HG02623 (cell line): ENCODE data around the gene SPTB.

ENCODE experiments used
- ATAC-seq: cut with Tn5 transposase; IDR thresholded peaks from one replicate; pipeline ENCODE4 v1.9.1; 2021; ENCODE audit warnings: moderate library complexity; ENCODE audit not compliant: unreplicated experiment

SPTB gene

GRCh38 chr14:64769096-64770020 lies 110.3 kb downstream of the SPTB start:
- no peak for ATAC-seq

DNA sequence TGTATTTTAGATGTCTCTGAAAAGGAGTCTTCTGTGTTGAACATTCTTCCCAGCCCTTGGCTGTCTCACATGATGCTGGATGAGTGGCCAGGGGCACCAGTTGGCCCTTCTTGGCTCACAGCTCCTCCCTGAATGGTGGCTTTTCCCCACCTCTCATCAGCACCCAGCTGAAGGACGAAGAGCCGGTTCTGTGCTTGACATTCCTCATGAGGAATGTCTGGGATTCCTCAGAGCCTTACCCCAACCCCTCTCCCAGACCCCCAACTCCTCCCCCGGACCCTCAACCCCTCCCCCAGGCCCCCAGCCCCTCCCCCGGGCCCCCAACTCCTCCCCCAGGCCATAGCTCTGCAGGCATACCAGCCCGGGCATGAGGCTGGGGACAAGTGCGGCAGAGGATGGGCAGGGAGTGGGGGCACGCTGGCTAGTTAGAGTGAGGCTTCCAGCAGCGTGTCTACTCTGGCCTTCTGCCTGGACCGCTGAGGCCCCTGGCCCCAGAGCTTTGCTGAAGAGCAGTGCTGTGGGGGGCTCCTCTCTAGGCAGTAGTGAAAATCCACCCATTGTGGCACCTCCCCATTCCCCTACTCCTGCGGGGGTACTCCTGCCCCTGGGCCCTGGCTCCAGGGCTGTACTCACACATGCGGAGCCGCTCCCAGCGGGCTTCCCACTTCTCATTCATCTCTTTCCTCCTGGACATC lies 111.2 kb downstream of the SPTB start:
- no peak for ATAC-seq

- no peak for ATAC-seq
Observed at GRCh38 chr14:64767215-64767964, 112.3 kb downstream of the SPTB start.

DNA sequence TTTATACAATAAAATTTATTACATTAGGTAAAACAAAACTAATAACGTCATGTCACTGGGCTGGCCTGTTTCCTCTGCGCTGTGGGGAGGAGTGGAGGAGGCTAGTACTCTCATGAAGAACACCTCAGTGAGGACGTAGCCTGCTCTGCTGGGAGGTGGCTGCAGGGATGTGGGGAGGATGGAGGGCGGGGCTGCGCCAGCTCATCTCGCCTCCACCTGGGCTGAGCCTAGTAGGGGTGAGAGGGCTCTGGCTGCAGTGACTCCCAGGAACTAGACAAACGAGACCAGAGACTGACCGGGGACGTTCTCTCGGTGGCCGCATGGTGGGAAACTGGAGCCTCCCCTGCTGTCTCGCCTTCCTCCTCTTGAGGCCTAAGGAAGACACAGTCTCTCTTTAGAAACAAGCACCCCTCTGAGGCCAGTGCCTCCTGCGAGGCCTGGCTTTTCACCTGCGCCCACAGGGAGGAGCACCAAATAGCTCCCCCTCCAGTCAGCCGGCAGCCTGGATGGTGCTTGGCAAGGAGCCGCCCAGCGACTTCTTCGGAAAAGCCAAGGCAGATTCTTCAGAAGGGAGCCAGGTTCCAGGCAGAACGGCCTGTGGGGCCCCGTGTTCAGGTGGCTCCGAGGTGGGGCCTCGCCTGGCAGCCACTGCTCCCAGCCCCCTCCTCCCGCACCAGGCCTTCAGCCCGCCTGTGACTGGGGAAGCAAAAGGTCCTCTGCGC lies 113.1 kb downstream of the SPTB start:
- ATAC-seq, result no peak

DNA sequence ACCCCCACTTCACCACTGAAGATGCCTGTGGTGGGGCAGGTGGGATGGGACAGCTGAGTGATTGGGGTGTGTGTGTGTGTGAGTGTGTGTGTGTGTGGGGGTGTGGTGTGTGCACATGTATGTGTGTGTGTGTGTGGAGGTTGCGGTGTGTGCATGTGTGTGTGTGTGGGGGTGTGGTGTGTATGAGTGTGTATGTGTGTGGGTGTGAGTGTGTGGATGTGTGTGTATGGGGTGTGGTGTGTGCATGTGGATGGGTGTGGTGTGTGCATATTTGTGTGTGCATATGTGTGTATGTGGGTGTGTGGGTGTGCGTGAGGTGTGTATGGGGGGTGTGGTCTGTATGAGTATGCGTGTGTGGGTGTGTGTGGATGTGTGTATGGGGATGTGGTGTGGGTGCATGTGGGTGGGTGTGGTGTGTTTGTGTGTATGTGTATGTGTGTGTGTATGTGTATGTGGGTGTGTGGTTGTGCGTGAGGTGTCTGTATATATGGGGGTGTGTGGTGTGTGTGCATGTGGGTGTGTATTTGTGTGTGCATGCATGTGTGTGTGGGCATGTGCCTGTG lies 113.9 kb downstream of the SPTB start:
- no peak for ATAC-seq

DNA sequence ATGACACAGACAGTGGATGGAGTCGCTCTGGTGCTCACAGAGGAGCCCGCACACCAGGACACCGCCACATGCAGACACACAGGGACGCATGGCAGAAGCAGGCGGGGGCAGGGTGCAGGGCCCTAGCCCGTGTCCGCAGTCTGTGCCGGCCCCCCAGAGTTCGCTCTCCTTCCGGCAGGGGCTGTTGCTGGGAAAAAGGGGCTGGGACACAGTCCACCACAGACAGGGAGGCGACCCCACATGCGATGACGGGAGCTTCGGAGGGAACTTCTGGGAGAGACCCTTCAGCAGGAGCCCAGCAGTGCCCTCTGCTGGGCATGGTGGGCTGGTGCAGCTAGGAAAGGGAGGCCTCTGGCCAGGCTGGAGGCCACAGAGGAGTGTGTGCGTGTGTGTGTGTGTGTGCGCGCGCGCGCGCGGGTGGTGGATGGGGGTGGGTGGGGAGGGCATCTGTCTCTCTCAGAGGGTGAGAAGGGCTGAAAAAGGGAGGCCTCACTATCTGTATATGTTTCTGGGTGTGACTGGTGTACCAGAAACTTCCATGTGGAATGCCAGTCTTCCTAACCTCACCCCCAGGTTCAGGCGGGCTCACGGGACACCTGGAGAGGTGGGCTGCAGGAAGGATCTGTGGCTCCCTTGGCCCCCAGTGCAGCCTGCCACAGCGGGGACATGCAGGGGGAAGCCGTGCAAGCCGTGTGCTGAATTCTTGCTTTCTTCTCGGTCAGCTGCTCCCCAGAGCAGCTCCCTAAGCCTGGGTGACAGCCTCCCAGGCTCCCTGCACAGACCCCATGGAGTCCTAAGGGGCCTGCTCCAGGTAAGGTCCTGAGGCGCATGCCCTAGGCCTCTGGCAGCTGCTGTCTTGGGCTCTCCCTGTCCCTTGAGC lies 114.8 kb downstream of the SPTB start:
- ATAC-seq, result no peak

DNA sequence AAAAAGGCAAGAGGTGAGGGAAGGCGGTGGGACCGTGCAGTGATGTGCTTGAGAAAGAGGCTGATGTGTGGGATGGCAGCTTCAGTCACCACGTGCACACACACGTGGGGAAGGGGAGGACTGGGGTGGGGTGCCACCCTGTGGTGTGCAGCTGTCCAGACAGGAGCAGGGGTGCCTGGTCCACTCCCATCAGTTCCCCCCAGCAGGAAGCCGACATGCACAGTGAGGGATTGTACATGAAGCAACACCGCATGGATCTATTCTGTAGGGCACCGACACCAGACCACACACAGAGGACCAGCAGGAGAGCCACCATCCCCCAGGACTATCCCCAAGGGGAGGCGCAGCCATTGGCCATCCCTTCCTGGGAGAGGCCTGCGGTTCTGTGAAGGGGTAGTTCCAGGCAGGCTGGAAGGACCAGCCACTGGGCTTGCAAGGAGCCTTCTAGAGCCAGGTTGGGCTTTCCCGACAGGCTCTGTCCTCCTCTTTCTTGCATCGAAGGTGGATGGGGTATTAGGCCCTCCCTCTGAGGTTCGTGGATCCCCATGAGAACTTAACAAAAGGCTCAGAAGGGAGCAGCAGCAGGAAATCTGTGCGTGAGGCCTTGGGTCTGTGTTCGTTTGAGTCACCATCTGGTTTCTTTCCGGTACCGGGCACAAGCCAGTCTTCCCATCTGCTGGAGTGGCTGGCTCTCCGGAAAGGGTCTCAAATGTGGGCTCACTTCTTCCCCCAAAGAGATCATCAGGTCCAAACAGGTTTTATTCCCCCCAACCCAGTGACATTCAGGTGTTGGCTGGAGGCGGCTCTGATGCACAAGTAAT lies 115.7 kb downstream of the SPTB start:
- no peak for ATAC-seq

- ATAC-seq, result no peak
Observed at GRCh38 chr14:64763085-64763782, 116.5 kb downstream of the SPTB start.

- ATAC-seq, result no peak
Observed at GRCh38 chr14:64762044-64763034, 117.4 kb downstream of the SPTB start.

- ATAC-seq, result no peak
Observed at GRCh38 chr14:64761441-64762043, 118.2 kb downstream of the SPTB start.

- no peak for ATAC-seq
Observed at GRCh38 chr14:64760916-64761315, 118.8 kb downstream of the SPTB start.

- ATAC-seq, result no peak
Observed at GRCh38 chr14:64760146-64760755, 119.5 kb downstream of the SPTB start.

GRCh38 chr14:64759555-64759938 lies 120.2 kb downstream of the SPTB start:
- ATAC-seq, result no peak

DNA sequence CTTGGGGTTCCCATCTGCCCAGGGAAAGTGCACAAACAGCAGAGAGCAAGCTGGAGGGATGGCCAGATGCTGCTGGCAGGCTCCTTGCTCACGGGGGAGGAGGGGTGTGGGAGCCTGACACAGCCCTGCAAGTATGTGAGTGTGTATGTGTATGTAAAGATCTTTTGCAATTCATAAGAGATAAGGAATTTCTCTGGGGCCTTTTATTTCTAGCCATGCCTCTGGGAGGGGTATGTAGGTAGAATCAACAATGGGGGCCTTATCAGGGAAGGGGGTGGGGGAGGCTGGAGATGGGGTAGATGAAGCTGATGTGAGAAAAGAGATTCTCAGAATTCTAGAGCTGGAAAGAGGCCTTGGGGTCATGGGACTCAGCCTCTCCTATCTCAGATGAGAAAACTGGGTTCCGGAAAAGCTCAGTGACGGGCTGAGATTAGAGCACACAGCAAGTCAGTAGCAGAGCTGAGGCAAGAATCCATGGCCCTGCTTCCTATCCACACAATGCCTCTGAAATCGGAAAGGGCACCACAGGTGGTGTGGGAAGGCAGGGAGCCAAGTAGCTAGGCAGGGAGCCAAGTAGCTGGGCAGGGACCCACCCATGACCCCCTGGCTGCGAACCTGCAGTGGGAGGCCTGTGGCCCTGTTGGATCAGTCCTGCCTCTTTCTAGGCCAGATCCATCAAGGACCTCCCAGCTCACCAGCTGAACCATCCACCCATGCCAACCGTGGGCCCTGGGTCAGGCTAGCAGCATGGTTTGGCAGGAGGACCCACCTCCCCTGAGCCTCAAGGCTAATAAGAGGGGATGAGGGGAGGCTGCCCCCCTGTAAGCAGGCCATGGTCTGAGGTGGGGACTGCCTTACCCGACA lies 120.8 kb downstream of the SPTB start:
- ATAC-seq, result no peak

- no peak for ATAC-seq
Observed at GRCh38 chr14:64758025-64758521, 121.6 kb downstream of the SPTB start.
